HL-60 (cell line): ENCODE data around the gene PITPNM3.

ENCODE experiments used
- CTCF ChIP-seq: IDR thresholded peaks from one replicate; pipeline ENCODE4 v1.5.1; 2011; ENCODE audit warnings: low read length, control low read depth, inconsistent platforms; ENCODE audit not compliant: insufficient read depth
- GABPA ChIP-seq: IDR thresholded peaks from 2 replicates; pipeline ENCODE4 v1.6.1; 2012; ENCODE audit warnings: low read depth
- POLR2AphosphoS5 ChIP-seq: IDR thresholded peaks from 2 replicates; pipeline ENCODE4 v1.6.1; 2012; ENCODE audit warnings: low read depth
- TF ChIP-seq, protein P1 (sequence below): IDR thresholded peaks from 2 replicates; pipeline ENCODE4 v1.6.1; 2012; ENCODE audit warnings: low read depth; ENCODE audit not compliant: insufficient replicate concordance

- TF ChIP-seq CTCF (no peak), POLR2AphosphoS5 (no peak), GABPA (no peak)
- TF ChIP-seq, protein P1, sequence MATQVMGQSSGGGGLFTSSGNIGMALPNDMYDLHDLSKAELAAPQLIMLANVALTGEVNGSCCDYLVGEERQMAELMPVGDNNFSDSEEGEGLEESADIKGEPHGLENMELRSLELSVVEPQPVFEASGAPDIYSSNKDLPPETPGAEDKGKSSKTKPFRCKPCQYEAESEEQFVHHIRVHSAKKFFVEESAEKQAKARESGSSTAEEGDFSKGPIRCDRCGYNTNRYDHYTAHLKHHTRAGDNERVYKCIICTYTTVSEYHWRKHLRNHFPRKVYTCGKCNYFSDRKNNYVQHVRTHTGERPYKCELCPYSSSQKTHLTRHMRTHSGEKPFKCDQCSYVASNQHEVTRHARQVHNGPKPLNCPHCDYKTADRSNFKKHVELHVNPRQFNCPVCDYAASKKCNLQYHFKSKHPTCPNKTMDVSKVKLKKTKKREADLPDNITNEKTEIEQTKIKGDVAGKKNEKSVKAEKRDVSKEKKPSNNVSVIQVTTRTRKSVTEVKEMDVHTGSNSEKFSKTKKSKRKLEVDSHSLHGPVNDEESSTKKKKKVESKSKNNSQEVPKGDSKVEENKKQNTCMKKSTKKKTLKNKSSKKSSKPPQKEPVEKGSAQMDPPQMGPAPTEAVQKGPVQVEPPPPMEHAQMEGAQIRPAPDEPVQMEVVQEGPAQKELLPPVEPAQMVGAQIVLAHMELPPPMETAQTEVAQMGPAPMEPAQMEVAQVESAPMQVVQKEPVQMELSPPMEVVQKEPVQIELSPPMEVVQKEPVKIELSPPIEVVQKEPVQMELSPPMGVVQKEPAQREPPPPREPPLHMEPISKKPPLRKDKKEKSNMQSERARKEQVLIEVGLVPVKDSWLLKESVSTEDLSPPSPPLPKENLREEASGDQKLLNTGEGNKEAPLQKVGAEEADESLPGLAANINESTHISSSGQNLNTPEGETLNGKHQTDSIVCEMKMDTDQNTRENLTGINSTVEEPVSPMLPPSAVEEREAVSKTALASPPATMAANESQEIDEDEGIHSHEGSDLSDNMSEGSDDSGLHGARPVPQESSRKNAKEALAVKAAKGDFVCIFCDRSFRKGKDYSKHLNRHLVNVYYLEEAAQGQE = no peak
Observed at GRCh38 chr17:6544011-6544370, 12.4 kb downstream of the PITPNM3 start.
